Skeletal muscle tissue (tissue), 4 donors: ENCODE results near the gene NOTCH3. TPM values are rescaled to one million over a fixed set of nuclear protein-coding genes. Genes with fewer than 3 reads are reported as not detected.

Experiments
- H3K27ac ChIP-seq: one replicate; pipeline ENCODE4 v1.7.0; 2013; ENCODE audit warnings: mild to moderate bottlenecking, low read depth, low read length, inconsistent platforms
- H3K27me3 ChIP-seq, 3 donors: one replicate each; pipeline ENCODE4 v1.7.0; 2013; ENCODE audit warnings: low read length in 3 of 3; ENCODE audit not compliant: control insufficient read depth in 3 of 3, insufficient read depth in 3 of 3
- H3K36me3 ChIP-seq, 3 donors: one replicate each; pipeline ENCODE4 v1.7.0; 2013; ENCODE audit warnings: low read length in 3 of 3; ENCODE audit not compliant: control insufficient read depth in 3 of 3, insufficient read depth in 3 of 3
- H3K4me1 ChIP-seq, 3 donors: one replicate each; pipeline ENCODE4 v1.7.0; 2013; ENCODE audit warnings: low read length in 3 of 3, mild to moderate bottlenecking in 3 of 3; ENCODE audit not compliant: control insufficient read depth in 3 of 3, insufficient read depth in 3 of 3
- H3K4me3 ChIP-seq, 3 donors: one replicate each; pipeline ENCODE4 v1.7.0; 2013; ENCODE audit warnings: low read length in 3 of 3
- H3K9ac ChIP-seq, 3 donors: one replicate each; pipeline ENCODE4 v1.7.0; 2013; ENCODE audit warnings: low read length in 3 of 3, mild to moderate bottlenecking in 3 of 3, moderate library complexity in 2 of 3, low read depth in 1 of 3
- H3K9me3 ChIP-seq, 3 donors: one replicate each; pipeline ENCODE4 v1.7.0; 2013; ENCODE audit warnings: low read length in 3 of 3; ENCODE audit not compliant: control insufficient read depth in 3 of 3
- total RNA-seq: library from RNA; depleted of rRNA; stranded (reverse); fragments of >200 nt; gene quantifications from one replicate; pipeline ENCODE4 v1.2.3, GENCODE V29; 2014
- donor health status: Osteomylitis.

The NOTCH3 gene
- total RNA-seq, 1 donor from 2014 or later: 77.8 TPM

DNA sequence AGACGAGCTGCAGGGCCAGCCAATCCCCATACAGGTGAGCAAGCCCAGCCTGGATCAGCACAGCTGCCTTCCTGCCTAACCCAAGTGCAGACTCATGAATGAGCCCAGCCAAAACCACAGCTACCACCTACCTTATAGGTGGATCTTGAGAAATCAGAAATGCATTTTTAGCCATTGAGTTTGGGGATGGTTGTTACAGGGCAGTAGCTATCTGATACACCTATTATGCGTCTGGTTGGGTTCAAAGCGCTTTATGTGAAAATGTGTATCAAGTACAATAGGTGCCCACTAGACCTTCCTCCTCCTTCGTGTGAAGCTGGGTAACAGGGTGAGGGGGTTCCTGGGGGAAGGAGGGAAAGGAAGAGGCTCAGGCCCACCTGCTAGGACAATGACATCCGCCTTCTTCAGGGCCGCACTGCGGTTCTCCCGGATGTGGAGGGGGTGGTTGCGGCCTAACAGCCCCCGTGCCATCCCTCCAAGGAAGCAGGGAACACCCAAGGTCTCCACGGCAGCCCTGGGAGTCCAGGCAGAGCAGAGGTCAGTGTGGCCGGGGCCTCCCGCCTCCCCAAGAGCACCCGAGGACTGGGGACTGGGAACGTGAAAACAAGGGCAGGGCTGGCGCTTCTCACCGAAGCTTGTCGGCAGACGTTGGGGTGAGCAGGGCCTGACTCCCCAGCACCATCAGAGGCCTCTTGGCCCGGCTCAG is 81.9 kb downstream of the NOTCH3 start:
- no peak overlapping the region for H3K9ac ChIP-seq
- H3K9me3 ChIP-seq: no peaks in the 10 kb centered on the region
- no peak overlapping the region for H3K4me3 ChIP-seq
- H3K27ac ChIP-seq: no peak overlapping the region
- peaks cover 13 to 22% (median 18%) of the 10 kb centered on the region in 3 donors for H3K4me1 ChIP-seq
- H3K36me3 ChIP-seq: peaks cover 68 to 78% (median 70%) of the 10 kb centered on the region in 3 donors
- H3K27me3 ChIP-seq: no peaks in the 10 kb centered on the region

DNA sequence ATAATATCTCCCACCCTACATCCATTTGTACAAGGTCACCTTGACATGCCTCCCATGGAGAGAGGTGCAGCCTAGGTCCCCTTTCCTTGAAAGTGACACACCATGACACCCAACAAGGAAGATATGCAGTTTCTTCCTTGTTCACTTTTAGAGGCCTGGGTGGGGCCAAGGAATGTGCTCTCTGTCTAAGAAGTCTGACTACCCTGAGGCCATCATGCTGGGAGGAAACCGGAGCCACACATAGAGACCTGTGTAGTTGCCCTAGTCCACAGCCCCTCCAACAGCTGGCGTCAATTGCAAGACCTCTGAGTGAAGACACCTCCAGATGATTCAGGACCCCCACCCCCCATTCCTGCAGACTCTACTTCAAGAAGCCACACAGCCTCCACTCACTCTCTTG is 82.5 kb downstream of the NOTCH3 start:
- Histone ChIP-seq H3K27ac (no peak overlapping the region), H3K27me3 (no peaks in the 10 kb centered on the region), H3K9ac (no peak overlapping the region), H3K36me3 (peaks cover 75 to 84% (median 76%) of the 10 kb centered on the region in 3 donors), H3K4me3 (no peak overlapping the region), H3K9me3 (no peaks in the 10 kb centered on the region), H3K4me1 (peaks cover 6 to 19% (median 11%) of the 10 kb centered on the region in 3 donors)

DNA sequence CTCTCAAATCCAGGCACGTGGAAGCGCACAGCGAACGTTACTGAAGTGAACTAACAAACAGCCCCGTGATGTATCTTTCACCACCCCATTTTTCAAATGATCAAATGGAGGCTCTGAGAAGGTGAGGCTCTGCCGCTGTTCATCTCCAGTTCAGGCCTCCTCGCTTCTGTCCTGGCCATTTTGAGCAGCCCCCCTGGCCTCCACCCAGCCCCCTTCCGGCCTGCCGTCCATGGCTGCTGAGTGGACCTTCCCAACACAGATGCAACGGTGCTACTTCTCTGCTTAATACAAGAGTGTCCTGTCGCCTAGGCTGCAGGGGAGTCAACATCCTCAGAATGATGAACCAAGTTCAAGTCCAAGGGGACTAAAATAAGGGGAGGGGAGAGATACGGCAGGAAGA is 83.9 kb downstream of the NOTCH3 start:
- H3K36me3 ChIP-seq: peaks cover 68 to 81% (median 75%) of the 10 kb centered on the region in 3 donors
- H3K27me3 ChIP-seq: no peaks in the 10 kb centered on the region
- H3K9ac ChIP-seq: no peak overlapping the region
- no peak overlapping the region for H3K4me3 ChIP-seq
- H3K4me1 ChIP-seq: peaks cover 5 to 16% (median 8%) of the 10 kb centered on the region in 3 donors
- no peak overlapping the region for H3K27ac ChIP-seq
- no peaks in the 10 kb centered on the region for H3K9me3 ChIP-seq

DNA sequence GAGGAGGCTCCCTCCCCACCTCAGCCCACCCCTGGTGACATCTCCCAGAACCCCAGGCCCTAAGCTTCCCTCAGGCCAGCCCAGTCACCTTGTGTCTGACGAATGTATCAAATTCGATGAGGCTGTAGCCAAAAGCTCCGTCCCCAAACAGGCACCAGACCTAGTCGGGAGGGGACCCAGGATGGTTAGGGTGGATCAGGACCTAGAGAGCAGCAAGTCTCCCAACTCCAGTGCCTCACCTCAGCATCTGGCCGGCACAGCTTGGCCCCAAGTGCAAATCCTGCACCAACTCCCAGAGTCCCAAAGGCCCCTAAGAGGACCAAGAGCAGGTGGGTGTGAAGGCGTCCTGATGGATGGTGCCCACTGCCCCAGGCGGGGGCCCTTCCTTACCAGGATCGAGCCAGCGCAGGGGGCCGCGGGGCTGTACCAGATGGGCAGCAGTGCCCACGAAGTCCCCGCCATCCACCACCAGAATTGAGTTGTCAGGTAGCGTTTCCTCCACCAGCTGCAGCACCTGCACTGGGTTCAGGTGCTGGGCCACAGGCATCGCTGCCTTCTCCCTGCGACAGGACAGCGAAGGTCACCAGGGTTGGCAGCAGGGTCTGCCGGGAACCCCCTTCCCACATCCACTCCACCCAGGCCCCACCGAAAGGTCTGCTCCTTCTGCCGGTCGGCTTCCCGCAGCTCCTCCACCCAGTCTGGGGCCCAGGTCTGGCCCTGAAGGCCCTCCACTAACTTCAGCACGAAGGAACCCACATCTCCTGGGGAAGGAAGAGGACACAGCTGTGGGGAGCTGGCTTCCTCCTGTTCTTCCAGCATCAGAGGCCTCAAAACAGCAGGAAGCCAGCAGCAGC is 84.8 kb downstream of the NOTCH3 start:
- Histone ChIP-seq H3K4me3 (no peak overlapping the region), H3K27ac (no peak overlapping the region), H3K9me3 (no peaks in the 10 kb centered on the region), H3K4me1 (peaks cover 5 to 16% (median 8%) of the 10 kb centered on the region in 3 donors), H3K27me3 (no peaks in the 10 kb centered on the region), H3K36me3 (peaks cover 63 to 76% (median 75%) of the 10 kb centered on the region in 3 donors), H3K9ac (peak overlapping the region in 1 of 3 donors; percentile 16)

DNA sequence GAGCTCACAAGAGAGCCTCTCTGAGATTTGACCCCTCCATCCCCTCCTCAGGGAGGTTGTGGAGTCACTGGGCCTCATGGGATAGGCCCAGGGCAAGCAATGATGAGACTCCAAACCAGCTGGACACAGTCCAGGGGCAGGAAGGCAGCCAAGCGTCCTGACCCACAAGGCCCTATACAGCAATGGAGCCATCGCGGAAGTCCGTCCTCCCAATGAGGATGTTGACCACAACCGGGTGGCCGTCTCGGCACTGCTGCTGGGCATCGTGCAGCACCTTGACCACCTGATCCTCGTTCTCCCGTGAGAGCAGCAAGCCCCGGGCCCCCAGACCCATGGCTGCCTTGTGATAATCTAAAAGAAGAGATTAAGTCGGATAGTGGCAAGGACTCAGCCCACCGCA is 85.7 kb downstream of the NOTCH3 start:
- H3K36me3 ChIP-seq: peaks cover 54 to 69% (median 67%) of the 10 kb centered on the region in 3 donors
- no peaks in the 10 kb centered on the region for H3K27me3 ChIP-seq
- H3K9ac ChIP-seq: peak overlapping the region in 1 of 3 donors; percentile 16
- no peaks in the 10 kb centered on the region for H3K9me3 ChIP-seq
- peaks cover 5 to 16% (median 8%) of the 10 kb centered on the region in 3 donors for H3K4me1 ChIP-seq
- H3K4me3 ChIP-seq: no peak overlapping the region
- H3K27ac ChIP-seq: peak overlapping the region; percentile 11

DNA sequence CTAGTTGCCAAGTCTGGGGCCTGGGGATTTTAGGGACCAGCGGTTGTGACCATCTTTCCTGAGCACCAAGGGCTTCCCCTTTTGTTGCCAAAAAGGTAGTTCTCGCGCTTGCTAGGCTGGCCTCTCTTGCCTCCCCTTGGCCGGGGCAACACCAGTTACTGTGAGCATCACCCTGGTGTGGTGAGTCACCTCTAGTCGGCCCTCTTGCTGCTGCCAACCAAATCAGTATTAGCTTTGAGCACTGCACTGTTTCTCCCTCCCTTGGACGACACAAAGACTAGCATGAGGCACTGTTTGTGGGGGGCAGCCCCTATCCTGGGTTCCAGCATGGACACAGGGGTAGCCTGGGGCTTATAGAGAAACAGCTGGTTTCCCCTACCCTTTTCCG is 86.6 kb downstream of the NOTCH3 start:
- peaks cover 5 to 16% (median 8%) of the 10 kb centered on the region in 3 donors for H3K4me1 ChIP-seq
- no peak overlapping the region for H3K4me3 ChIP-seq
- no peaks in the 10 kb centered on the region for H3K9me3 ChIP-seq
- peaks cover 48 to 61% (median 60%) of the 10 kb centered on the region in 3 donors for H3K36me3 ChIP-seq
- no peak overlapping the region for H3K27ac ChIP-seq
- peak overlapping the region in 1 of 3 donors; percentile 3 for H3K9ac ChIP-seq
- H3K27me3 ChIP-seq: no peaks in the 10 kb centered on the region

DNA sequence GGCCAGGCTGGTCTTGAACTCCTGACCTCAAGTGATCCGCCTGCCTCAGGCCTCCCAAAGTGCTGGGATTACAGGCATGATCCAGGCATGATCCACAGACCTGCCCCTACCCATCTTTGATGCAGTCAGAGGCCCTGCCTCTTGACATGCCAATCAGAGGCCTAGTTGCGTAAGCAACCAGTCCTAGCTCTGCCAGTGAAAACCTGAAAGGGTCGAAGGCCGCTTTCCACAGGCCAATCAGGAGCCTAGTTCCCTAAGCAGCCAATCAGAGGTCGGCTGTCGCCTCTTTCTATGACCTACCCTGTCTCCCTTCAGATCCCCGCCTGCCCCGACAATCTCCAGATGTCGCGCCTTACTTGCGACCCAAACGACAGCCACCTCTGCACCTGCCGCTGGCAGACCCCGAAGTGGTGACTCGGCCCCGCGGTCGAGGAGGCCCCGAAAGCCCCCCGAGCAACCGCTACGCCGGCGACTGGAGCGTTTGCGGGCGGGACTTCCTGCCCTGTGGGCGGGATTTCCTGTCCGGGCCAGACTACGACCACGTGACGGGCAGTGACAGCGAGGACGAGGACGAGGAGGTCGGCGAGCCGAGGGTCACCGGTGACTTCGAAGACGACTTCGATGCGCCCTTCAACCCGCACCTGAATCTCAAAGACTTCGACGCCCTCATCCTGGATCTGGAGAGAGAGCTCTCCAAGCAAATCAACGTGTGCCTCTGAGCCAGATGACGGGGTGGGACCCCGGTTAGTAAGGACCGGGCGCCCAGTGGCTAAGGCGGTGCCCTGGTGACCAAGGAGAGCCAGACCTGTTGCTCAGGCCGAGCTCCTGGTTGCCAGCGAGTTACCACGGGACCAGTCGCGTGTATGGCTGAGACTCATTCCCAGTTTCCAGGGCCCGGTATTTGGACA is 87.3 kb downstream of the NOTCH3 start:
- Histone ChIP-seq H3K36me3 (peaks cover 41 to 55% (median 53%) of the 10 kb centered on the region in 3 donors), H3K27me3 (peaks cover 0 to 4% (median 0%) of the 10 kb centered on the region in 3 donors), H3K4me1 (peaks cover 5 to 20% (median 11%) of the 10 kb centered on the region in 3 donors), H3K9me3 (no peaks in the 10 kb centered on the region), H3K9ac (peak overlapping the region in 1 of 3 donors; percentile 3), H3K4me3 (no peak overlapping the region), H3K27ac (no peak overlapping the region)

DNA sequence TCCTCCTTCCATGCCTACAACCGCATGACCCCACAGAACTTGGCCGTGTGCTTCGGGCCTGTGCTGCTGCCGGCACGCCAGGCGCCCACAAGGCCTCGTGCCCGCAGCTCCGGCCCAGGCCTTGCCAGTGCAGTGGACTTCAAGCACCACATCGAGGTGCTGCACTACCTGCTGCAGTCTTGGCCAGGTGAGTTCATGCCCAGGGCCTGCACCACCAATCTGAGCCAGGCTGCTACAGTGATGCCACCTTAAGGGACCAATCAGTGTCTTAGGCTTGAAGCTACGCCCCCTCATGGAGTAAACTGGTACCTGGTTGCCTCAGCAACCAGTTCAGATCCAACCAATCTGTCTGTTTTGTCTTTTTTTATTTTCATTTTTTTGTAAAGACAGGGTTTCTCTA is 88.4 kb downstream of the NOTCH3 start:
- Histone ChIP-seq H3K4me3 (no peak overlapping the region), H3K27me3 (peaks cover 0 to 11% (median 3%) of the 10 kb centered on the region in 3 donors), H3K4me1 (peaks cover 5 to 23% (median 17%) of the 10 kb centered on the region in 3 donors), H3K9ac (no peak overlapping the region), H3K36me3 (peaks cover 32 to 44% (median 42%) of the 10 kb centered on the region in 3 donors), H3K27ac (no peak overlapping the region), H3K9me3 (no peaks in the 10 kb centered on the region)

DNA sequence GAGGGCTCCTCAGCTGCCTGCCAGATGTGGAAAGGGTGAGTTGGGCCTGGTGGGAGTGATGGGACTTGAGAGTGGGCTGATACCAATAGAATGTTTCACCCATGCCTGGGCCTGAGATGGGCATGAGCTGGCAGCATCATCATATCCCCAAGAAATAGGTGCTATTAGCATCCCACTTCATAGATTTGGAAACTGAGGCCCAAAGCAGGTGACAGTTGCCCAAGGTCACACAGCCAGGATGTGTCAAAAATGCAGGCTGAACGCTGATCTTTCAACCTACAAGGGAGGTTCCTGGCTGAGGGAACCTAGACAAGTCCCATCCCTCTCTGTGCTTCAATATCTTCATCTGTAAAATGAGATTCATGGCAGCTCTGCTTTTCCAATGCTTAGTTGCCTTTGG is 89.0 kb downstream of the NOTCH3 start:
- Histone ChIP-seq H3K36me3 (peaks cover 25 to 37% (median 36%) of the 10 kb centered on the region in 3 donors), H3K27ac (no peak overlapping the region), H3K4me1 (peaks cover 5 to 23% (median 20%) of the 10 kb centered on the region in 3 donors), H3K4me3 (no peak overlapping the region), H3K27me3 (peaks cover 0 to 14% (median 5%) of the 10 kb centered on the region in 3 donors), H3K9me3 (no peaks in the 10 kb centered on the region), H3K9ac (no peak overlapping the region)
